DMS114 treated with DMSO at 0.1 percent for 48 hours (cell line): ENCODE measurements around the gene ANKRD52.
"Not testable (repeated sequence)": the region's sequence is repeated elsewhere in the genome, so short reads cannot be mapped to it uniquely, and the experiment has no call there.

Experiments
- DNase-seq: peaks from one replicate; lab custom pipeline; 2025; ENCODE audit not compliant: unreplicated experiment; lab: John Stamatoyannopoulos, UW

The ANKRD52 gene

DNA sequence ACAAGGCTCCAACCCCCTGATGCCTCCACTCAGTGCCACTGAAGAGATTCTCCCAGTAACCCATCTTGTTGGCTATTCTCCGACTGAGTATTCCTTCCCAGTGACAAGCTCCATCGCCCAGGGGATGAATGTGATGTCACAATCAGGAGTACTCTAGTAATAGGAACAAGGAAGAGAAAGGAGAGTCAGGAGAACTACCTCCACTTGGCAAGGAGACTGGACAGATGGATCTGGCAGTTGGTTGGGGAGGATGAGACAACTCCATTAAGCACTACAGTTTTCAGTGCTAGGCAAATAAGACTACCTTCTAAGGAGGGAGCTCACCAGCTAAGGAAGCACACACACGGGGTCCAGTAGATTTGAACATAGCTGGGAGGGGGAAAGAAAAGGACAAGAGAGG lies 41.7 kb downstream of the ANKRD52 start:
- no peak for DNase-seq

DNA sequence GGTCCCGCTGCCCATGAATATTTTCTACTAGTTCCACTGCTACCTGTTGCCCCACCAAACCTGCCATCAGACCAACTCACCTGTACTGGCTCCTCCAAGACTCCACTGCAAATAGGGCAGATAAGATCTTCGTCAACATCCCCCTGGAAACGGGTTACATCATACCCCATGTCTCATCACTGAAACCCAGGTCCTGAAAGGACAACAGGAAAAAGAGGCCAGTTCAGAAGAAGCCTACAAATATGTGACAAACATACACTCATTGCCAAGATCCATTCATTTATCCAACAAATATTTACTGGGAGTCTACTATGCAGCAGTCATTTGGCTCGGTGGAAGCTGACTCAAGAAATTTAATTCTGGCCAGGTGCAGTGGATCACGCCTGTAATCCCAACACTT lies 44.3 kb downstream of the ANKRD52 start:
- no peak for DNase-seq

DNA sequence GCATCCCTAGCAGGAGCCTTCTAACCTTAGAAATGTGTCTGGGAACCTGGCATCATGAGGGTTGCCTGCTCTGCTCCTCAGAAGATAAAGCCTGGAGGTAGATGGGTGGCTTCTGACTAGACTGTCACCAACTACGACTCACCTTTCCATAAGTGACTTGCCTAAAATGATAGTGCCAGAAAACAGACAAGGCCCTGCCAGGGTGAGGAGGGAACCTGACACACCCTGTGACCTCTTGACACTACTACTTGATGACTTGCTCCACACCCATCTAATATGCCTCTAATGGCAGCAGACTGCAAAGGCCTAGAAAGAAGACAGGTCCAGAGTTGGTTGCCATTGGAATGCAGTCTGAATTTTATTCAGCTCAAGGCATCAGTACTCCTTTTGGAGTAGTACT lies 45.8 kb downstream of the ANKRD52 start:
- DNase-seq = no peak

DNA sequence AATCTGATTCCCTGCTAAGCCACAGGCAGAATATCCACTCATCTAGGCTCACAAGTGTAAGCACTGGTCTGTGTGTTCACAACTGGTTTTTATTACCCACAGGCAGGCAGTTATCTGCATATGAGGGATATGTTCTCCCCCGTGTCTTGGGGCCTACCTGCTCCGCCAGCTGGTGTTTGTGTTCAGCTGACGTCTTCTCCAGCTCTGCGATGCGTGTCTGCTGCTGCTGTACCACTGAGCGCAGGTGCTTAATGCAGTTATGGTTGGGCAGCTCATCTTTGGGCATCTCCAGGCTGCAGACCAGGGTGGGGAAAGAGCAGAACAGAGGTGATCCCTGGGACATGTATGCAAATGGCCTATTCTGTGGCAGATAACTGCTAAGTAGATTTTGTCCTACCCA lies 50.2 kb downstream of the ANKRD52 start:
- no peak for DNase-seq

DNA sequence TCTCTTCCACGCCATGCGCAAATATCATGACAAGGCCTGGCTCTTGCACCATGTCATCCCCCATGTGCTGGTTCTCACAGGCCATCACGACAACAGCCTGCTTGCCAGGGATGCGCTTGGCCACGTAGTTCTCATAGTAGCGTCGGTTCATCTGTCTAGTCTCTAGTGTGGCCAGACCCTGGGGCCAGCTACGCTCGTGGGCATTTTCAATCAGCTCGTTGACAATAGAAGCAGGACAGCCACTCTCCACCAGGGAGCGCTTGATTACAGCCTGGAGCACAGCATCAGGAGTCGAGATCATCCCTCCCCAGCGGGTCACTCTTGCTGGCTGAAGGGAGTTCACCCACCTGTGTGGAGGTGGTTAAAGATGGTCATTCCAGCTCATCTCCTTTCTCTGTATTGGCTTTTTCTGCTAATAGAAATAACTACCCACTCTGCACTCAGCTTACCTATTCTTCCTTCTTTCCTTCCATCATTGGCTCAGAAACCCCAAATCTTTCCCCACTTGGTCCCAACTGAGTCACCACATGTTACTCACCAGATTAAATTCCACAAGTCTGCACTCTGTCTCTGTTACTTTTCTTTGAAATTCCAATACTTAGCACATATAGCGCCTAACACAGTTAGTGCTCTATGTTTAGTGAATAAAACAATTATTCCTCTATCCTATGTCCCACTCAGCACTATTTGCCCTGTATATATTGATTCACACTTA lies 51.6 kb downstream of the ANKRD52 start:
- DNase-seq = peak; percentile 31

DNA sequence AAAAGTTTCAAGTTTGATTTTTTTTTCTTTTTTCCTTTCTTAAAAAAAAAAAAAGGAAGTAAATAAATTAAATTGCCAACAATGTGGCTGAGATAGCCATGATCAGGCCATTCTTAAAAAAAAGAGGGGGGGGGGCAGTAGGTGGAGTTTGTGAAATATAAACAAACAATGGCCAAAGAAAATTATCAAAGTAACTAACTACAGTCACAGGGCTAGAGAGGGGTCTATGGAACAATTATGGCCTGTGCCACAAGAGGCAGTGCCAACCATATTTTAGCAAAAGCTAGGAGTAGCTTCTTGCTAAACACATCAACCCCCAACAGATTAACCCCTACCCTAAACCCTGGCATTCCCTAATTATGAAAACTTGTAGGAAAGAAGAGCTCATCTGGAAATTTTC lies 52.7 kb downstream of the ANKRD52 start:
- peak; percentile 21 for DNase-seq

DNA sequence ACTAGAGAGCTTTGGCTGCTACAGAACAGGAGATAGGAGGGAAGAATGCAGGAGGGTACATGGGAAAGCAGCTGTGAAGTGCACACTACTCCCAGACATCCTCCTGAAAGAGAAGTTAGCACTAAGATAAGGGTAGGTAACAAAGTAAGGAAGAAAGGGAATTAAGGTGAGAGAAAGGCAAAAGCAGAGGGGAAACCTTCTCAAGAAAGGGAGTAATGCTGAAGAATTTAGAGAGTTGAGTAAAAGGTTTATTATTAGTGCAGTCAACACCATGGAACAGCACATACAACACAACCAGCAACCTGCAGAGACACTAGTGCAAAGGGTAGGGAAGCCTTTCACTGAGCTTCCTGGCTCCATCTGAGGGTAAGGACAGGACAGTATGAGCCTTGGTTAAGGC lies 53.9 kb downstream of the ANKRD52 start:
- DNase-seq = no peak

DNA sequence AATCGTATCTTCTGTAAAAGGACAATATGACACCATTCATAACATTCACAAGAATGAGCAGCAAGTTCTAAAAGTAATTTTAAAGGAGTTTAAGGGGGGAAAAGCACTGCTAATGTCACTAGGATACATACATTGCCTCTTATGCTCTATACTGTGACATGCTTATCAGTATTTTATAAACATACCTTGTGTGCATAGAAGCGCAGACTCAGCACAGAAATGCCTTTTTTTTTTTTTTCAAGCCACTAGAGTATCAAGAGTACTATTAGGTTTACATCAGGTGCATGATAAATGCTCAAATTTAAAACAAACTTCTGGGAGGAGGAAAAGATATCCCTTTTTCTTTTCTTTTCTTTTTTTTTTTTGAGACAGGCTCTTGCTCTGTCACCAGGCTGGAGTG lies 55.3 kb downstream of the ANKRD52 start:
- no peak for DNase-seq

DNA sequence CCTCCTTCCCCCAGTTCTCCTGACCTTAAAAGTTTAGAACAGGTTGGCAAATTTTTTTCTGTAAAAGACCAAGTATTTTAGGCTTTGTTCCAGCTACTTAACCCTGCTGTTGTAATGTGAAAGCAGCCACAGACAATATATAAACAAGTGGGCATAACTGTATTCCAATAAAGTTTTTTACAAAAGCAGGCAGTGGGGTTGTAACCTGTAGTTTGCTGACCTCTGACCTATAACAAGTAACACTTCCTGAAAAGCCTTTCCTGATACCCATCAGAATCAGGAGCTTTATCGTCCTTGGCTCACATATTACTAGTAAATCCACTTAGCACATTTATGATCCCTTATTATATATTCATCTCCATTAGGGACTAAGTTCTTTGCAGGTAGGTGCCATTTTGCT lies 55.8 kb downstream of the ANKRD52 start:
- DNase-seq = no peak

DNA sequence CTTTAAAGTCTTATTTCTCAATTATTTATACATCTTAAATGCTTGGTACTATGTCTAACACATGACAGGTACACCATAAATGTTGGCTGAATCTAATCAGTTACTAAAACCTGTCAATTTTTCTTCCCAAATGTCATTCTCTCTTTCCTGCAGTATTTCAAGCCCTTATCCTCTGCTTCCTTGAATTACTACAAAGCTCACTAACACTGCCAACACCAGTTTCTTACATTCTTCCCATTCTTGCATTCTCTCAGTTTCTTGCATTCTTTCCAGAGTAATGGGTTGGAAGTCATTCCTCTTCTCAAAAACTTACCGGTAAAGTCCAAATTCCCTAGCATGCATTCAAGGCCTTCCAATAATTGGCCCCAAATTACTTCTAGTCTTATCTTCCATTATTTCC lies 59.3 kb downstream of the ANKRD52 start:
- DNase-seq = no peak

DNA sequence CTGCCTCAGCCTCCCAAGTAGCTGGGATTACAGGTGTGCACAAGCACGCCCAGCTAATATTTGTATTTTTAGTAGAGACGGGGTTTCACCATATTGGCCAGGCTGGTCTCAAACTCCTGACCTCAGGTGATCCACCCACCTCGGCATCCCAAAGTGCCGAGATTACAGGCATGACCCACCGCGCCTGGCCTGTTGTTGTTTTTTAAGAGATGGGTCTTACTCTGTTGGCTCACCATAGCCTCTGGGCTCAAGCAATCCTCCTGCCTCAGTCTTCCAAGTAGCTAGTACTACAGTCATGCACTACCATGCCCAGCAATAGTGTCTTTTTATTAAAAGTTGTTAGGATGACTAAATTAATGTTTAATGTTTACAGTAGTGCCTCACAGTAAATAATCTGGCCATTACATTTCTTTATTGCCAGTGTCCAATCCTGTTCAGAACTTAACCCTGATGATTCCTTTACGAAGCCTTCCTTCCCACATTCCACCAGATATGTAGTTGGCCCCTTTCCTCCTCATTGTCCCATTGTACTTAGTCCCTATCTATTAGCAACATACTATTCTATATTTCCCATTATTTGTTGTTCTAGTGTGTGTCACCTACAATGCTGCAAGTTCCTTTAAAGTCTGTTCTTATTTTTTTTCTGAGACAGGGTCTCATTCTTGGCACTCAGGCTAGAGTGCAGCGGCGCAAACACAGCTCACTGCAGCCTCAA lies 60.1 kb downstream of the ANKRD52 start:
- no peak for DNase-seq

DNA sequence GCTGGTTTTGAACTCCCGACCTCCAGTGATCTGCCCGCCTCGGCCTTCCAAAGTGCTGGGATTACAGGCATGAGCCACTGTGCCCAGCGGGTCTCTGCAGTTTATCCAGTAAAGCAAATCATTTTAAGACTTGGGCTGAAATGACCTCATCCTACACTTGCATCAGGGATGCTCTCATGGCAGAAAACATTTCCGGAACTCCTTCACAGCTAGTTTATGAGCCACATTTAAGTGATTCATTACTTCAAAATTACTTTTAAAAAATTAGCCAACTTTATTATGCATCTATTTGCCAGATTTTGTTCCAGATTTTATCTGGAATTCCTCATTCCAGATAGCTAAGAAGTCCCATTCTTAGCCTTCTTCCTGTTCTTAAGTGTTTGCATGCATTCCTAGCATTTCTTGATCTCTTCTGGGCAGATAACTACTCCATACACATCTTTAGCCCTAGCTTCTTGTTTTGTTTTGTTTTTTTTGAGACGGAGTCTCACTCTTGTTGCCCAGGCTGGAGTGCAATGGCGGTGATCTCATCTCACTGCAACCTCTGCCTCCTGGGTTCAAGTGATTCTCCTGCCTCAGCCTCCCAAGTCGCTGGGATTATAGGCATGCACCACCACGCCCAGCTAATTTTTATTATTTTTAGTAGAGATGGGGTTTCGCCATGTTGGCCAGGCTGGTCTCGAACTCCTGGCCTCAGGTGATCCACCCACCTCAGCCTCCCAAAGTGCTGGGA lies 61.2 kb downstream of the ANKRD52 start:
- DNase-seq = not testable (repeated sequence)

DNA sequence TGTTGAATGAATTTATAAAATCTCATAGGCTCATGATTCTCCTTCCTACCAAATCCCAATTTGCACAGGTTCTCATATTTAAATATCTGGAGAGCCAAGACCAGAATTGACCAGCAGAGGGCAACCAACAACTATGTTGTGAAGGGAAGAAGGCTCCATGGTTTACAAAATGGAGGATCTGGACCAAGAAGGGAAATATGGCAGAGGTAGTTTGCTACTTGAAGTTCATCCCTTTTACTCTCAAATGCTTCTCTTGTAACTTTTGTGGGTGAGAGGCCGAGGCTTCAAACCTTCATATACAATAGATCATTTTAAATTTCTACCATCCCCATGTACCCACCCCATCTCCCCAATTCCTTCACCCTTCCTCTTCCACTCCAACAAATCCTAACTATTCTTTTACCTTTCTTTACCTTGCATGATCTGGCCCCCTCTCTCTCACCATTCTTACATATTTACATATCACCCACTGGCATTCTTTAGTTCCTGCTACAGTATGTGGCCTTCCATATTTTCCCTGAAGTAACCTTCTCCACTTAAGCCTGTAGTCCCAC lies 65.1 kb downstream of the ANKRD52 start:
- peak; percentile 86 for DNase-seq

DNA sequence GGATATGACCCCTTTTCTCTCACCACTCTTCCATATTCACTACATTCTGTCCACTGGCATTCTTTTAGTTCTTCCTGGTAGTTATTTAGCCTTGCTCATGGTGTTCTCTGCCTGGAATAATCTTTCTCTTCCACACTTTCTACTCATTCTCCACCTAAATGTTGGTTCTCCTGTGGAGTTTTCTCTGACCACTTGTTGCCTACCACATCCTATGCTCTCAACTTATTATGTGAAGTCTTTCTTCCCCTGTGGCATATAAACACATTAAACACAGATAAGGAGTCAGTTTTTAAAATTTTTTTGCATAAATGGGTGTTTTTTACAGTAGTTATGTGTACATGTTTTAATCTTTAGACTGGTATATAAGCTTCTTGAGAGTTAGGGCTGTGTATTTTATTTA lies 65.6 kb downstream of the ANKRD52 start:
- DNase-seq = no peak

DNA sequence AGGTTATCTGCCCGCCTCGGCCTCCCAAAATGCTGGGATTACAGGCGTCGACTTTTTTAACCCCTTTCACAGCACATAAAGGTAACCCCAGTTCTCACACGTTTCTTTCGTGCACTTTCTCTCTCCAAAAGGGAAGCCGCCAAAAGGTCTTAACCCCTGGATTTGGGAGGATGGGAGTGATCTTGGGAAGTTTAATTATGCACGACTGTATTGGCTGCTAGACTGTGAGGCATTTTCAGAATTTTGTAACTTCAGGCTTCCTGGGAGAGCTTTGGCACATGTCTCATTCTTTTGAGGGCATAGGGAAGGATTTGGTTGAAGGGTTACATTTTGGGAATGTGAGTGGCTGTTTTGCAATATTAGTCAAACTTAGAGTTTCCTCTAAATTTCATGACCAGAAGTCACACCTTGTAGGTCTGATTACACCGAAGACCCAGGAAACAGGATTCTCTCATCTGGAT lies 67.5 kb downstream of the ANKRD52 start:
- DNase-seq = no peak

DNA sequence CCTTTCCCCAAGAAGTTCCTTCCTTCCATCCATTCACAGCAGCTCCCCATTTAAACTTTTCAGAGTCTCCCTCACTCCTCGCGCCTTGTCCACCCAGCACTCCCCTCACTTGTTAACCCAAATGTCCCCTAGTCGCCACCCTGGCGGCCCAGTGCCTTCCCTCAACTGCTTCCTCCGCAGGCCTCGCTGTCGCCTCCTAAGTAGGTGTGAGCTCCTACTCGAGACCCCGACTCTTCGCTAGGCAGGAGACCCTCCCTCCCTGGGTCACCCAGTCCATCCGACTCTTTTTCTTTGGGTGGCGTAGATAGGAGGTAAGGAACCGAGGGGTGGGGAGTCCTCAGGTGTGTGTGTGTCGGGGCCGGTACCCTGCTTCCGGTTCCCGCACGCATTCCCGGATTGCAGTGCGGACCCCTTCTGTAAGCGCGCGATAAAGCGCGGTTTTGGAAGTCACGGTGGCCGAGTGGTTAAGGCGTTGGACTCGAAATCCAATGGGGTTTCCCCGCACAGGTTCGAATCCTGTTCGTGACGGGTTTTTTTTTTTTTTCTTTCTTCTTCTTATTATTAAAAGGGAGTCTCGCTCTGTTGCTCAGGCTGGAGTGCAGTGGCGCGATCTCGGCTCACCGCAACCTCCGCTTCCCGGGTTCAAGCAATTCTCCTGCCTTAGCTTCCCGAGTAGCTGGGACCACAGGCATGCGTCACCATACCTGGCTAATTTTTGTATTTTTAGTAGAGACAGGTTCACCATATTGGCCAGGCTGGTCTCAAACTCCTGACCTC lies 68.1 kb downstream of the ANKRD52 start:
- peak; percentile 83 for DNase-seq

DNA sequence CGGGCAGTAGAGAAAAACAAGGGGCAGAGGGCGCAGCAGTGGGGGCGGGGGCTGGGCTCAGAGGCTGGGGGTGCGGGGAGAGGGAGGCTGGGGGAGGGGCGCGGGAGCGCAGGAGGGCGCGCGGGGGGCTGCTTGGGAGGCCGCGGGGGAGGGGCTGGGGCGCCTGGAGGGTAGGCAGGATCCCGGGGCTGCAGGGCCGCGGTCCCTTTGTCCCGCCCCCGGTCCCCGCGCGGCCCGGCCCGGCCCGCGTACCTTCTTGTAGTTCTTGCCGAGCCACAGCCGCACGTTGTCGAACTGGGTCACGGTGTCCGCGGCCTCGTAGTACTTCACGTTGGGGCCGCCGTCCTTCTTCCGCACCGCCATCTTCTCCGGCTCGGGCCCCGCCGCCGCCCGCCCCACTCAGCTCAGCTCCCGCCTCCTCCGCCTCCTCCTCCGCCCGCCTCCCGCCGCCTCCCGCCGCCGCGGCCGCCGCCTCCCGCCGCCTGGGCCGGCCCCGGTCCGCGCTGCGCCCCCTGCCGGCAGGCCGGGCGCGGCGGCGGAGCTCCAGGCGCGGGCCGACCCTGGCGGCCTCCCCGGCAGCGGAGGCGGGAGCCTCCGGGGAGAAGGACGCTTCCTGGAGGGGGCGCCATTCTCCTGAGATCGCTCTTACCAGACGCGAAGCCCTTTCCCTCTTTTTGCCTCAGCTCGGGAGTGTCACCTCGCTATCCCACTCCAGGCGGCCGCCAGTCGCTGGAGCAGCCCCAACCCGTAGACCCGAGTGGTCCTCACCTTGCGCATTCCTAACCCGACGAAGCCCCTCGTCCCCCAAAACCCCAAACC lies 68.9 kb downstream of the ANKRD52 start, which contains the start of gene SMARCC2:
Gene SMARCC2 (minus strand): TSS at position 385 of the 819 bp plus-strand sequence. CDS start 22 bp downstream, at position 363.
- peak; percentile 66 for DNase-seq

DNA sequence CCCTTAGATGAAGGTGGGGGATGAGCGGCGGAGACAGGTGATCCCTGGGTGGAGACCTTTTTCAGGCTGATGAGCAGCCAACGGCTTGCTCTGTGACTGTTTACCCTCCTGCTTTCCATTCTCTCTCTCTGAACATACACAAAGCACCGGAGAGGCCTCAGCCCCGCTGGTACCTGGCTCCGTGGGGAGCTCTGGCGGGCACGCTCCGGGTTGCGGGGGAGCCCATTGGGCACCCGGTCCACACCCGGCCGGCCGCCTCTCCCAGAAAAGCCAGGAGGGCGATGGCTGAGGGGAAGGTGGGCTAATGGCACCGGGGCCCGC lies 69.4 kb downstream of the ANKRD52 start:
- no peak for DNase-seq

DNA sequence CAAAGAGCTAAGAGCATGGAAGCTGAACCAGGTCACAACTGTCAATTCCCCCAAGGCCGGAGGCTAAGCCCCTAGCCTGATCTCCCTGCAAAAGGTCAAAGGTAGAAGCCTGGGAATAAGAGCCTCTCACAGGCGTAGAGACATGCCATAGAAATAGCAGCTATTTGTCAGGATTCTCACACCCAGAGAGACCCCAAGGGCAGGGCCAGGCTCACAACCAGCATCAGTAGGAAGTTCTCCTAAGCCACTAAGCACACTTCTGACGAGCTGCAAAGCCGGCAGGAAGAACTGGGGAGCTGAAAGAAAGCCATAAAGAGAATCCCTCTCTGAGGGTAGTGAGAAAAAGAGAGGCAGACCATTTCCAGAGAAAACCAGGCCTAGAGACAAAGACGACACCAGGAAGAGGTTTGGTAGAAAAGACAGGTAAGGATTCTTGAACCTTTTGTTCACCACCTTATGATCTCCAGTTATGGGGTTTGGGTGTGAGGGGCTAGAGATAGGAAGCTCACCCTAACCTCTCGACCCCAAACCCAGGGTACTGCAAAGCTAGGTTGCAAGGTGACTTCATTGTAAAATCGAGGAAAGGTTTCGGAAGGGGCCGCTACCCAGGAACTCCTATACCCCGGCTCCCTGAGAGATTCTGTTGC lies 69.9 kb downstream of the ANKRD52 start:
- DNase-seq = no peak
